ENCODE results near the gene ZCWPW1.

ZCWPW1 gene

DNA sequence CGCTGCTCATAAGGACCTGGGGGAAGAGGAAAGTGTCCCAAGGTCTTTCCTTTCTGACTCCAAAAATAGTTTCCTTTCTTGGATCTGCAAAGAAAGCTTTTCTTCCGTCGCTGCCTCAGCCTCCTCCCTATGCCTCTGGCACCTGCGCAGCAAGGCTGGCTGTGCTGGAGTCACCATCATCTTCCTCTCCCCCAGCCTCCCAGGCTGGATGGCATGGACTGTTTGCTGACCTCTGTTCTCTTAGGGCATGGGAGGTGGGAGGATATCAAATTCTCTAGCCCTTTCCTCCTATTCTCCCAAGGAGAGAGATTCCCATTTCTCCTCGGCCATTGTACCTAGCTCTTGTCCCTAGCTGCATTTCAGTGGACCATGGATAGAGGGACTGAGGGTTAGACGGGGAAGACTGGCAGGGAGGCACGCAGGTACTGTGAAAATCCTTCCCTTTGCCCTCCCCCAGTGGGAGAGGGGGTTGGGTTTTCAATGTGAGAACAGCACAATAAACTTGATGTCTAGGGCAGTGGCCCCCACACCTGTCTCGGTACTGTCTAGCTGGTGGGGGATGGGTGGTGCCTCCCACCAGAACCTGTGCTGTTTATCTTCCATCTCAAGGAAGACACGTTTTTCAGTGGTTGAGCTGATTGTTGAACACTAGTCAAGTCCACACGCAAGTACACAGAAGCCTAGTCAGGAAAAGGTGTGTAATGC, 5.2 kb upstream of the ZCWPW1 start:
- in situ Hi-C loops (cut with MboI; ENCODE audit: low sequenced_read_pairs): no loop called here

DNA sequence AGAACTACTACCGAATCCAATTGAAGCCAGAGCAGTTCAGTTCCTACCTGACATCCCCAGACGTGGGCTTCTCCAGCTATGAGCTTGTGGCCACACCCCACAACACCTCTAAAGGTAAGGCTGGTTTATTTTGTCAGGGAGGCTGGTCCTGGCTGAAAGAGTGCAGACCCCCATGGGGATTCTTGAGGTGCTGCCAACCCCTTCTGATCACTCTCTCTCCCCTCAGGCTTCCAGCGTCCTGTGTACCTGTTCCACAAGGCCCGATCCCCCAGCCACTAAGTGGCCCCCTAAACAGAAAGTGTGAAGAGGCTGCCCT, 4.7 kb upstream of the ZCWPW1 start:
- in situ Hi-C loops (cut with MboI; ENCODE audit: low sequenced_read_pairs): no loop called here

DNA sequence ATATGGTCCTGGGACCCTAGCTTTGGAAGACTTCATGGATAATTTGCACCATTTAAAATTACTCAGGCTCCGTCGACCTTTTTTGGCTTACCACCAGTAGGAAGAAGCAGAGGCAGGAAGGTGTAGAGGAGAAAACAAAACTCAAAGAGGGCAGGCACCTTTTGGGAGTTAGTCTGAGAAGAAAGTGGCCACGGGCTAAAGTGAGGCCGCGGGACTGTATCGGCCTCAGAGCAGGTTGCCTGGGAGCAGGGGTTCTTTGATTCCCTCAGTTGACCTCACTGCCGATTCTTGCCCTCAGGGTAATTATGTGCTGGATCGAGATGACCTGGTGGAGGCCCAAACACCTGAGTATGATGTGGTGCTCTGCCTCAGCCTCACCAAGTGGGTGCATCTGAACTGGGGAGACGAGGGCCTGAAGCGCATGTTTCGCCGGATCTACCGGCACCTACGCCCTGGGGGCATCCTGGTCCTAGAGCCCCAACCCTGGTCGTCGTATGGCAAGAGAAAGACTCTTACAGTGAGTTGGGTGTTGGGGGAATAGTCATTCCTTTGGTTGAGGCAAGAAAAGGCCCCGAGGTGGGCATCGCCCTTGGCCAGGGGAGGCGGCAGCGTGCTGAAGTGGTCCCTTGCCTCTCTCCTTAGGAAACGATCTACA, 4.2 kb upstream of the ZCWPW1 start:
- in situ Hi-C loops (cut with MboI; ENCODE audit: low sequenced_read_pairs): no loop called here

DNA sequence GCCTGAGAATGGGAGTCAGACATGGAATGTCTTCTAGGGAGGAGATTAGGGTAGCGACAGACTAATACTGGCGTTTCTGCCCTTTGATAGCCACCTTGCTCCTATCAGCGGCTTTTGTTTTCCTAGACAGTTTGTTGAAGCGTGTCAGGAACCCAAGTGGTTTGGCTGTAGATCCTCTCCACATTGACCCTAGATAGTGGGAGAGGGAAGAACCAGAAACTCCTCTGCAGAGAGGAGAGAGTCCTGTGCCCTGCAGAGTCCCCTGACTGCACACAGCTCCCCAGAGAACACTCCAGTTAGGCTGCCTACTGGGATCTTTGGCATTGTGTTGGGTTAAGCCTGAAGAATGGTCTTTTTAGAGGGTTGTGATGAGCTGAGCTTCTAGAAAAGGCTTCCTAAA, 3.5 kb upstream of the ZCWPW1 start:
- in situ Hi-C loops (cut with MboI; ENCODE audit: low sequenced_read_pairs): no loop called here

DNA sequence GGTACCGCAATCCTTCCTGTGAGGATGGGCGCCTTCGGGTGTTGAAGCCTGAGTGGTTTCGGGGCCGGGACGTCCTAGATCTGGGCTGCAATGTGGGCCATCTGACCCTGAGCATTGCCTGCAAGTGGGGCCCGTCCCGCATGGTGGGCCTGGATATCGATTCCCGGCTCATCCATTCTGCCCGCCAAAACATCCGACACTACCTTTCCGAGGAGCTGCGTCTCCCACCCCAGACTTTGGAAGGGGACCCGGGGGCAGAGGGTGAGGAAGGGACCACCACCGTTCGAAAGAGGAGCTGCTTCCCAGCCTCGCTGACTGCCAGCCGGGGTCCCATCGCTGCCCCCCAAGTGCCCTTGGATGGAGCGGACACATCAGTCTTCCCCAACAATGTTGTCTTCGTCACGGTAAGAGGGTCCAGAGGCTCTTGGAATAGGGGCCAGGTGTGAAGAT, 2.8 kb upstream of the ZCWPW1 start:
- in situ Hi-C loops (cut with MboI; ENCODE audit: low sequenced_read_pairs): no loop called here

DNA sequence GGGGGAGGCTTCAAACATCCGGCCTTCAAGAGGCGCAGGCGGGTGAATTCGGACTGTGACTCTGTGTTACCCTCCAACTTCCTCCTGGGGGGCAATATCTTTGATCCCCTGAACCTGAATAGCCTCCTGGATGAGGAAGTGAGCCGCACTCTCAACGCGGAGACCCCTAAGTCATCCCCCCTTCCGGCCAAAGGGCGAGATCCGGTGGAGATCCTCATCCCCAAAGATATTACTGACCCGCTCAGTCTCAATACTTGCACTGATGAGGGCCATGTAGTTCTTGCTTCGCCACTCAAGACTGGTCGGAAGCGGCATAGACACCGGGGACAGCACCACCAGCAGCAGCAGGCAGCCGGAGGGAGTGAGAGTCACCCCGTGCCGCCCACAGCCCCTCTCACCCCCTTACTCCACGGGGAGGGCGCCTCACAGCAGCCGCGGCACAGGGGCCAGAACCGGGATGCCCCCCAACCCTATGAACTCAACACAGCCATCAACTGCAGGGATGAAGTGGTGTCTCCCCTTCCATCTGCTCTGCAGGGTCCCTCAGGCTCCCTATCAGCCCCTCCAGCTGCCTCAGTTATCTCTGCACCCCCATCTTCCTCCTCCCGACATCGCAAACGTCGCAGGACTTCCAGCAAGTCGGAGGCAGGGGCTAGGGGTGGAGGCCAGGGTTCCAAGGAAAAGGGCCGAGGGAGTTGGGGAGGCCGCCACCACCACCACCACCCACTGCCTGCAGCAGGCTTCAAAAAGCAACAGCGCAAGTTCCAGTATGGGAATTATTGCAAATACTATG, 2.2 kb upstream of the ZCWPW1 start:
- in situ Hi-C loops (cut with MboI; ENCODE audit: low sequenced_read_pairs): no loop called here

DNA sequence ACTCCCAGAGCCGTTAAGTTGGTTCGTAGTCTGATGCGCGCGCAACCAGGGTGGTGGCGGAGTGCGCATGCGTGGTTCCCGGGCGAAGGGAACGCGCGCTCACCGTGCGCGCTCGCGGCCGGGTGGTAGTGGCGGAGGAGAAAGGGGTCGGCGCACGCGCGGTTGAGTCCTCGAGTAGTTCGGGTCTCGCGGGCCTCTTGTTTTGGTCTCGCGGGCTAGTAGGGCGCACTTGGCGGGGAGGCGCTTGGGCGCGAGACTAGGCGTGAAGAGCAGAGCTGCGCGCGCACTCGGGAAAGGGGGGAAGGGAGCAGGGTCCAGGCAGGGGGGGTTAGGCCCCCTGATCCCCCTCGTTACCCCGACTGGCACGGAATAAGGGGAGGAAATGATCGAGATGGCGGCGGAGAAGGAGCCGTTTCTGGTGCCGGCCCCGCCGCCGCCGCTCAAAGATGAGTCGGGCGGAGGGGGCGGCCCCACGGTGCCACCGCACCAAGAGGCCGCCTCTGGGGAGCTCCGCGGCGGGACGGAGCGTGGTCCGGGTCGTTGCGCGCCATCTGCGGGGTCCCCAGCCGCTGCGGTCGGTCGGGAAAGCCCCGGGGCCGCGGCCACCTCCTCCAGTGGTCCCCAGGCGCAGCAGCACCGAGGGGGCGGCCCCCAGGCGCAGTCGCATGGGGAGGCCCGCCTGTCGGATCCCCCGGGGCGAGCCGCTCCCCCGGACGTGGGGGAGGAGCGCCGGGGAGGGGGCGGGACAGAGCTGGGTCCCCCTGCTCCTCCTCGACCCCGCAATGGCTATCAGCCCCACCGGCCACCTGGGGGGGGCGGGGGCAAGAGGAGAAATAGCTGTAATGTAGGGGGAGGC, 1.4 kb upstream of the ZCWPW1 start, which contains the start of gene MEPCE:
Gene MEPCE, plus strand, starts transcription at position 195 of the 856 bp plus-strand sequence. Its CDS starts 188 bp downstream, at position 383.
- in situ Hi-C loops (cut with MboI; ENCODE audit: low sequenced_read_pairs): no loop called here

DNA sequence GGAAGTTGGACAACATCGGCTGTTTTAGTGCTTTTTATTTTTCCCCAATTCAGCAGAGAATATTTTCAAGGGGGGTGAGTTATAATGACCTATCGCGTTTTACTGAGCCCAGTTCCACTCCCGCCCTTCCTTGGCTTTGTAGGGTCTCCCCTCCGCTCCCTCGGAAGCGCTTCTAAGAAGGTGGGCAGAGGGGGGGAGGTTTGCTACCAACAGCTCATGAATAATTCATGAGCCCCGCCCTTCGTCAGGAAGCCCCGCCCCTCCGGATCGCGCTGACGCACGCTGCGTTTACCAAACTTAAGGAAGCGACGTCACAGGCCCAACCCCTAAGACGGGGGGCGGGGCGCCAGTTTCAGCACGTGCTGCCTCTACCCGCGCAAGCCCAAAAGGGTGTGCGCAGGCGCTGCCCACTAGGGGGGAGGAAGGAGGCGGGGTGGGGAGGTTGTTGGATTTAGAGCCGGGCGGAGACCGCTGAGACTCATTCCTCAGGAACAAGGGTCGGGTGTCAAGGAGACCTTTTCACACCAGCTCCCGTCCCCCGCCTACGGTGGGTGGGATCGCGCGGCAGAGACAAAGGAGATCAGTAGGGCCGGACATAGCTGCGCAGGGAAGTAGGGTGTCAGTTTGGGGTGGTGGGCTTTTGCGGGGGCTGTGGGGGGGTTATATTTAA, 599 bp upstream of the ZCWPW1 start:
- in situ Hi-C loops (cut with MboI; ENCODE audit: low sequenced_read_pairs): no loop called here

DNA sequence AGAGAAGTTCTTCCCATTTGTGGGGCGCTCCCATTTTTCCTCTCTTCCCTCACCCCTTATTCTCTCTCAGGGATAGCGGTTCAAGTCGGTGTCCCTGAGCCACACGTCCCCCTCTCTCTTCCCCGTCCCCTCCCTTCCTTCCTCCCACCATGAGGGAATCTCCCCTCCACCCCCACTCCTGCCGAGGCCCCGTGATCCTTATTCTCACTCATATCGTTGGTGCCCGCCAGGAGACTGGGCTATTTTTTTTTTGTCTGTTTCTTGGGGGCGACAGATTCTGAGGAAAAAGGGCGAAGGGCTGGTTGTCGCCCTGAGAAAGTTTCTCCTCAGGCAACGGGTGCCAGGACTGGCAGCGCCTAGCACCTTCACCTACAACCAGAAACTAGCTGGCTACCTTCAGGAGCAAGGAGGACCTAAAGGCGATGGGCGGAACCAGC, 723 bp downstream of the ZCWPW1 start:
- in situ Hi-C loops (cut with MboI; ENCODE audit: low sequenced_read_pairs): no loop called here

DNA sequence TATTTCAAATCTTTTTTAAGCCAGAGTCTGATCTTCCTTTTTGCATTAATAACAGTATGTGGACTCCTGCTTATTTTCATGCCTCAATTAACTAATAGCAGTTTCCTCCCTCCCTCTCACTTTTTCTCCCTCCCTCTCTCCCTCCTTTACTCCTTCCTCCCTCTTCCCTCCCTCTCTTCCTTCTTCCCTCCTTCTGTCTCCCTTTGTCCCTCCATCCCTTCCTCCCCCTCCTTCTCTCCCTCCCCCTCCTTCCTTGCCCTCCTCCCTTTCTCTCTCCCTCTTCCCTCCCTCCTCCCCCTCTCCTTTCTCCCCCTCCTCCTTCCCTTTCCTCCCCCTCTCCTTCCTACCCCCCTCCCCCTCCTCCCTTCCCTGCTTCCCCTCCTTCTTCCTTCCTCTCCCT, 2.0 kb downstream of the ZCWPW1 start:
- in situ Hi-C loops (cut with MboI; ENCODE audit: low sequenced_read_pairs): no loop called here

DNA sequence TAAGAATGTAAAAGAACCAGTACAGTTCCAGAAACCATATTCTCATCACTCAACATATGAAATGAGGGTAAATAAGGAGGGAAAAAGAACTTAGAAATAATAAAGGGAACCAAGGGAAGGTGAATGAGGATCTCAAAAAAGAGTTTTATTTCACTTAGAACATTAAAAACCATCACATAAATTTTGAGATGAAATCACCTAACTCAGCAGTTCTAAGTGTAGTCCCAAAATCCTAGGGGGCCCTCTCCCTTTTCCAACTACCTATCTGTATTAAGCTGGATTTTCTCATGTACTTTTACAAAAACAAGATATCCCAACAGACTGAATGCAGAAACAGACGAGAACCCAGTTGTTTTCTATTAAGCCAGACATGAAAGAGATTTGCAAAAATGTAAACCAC, 3.2 kb downstream of the ZCWPW1 start:
- in situ Hi-C loops (cut with MboI; ENCODE audit: low sequenced_read_pairs): no loop called here

DNA sequence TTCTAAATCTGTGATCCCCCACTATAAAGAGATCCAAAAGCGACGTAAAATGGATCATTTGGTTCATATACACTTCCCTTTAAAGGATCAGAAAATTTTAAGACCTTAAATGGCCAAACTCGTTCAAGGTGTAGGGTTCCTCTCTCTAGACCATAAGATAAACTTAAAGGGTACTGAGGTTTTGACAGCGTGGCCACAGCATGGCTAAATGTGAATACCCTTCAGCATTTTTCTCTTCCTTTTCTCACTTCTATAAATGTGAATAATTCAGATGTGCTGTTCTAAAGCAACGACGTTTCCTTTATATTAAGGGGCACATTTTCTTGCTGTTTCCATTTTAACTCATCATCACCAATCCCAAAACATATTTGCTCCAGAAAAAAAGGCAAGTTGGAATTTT, 5.2 kb downstream of the ZCWPW1 start:
- in situ Hi-C loops (cut with MboI; ENCODE audit: low sequenced_read_pairs): no loop called here

DNA sequence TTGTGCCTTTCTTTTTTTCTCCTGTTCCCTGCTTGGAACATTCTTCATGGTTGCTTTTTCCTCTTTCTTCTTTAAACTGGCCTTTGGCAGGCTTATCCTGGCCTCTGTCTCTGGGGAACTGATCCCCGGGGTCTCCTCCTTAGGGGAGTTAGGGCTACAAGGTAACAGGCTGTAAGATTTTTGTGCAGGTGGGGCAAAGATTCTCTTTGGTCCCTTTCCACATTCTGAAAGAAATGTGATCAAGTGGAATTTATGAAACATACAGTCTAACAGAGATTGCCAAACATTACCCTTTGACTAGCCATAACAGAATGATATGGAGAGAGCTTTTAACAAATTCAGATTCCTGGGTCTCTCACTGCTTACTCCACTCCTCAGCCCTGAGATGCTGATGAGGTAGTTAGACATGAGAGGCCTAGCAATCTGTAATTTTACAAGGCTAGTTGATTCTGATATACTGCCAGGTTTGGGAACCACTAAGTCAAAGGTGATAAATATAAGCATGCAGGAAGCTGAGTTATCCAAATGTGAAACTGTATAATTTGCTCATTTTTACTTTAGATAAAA, 8.8 kb downstream of the ZCWPW1 start:
- in situ Hi-C loops (cut with MboI; ENCODE audit: low sequenced_read_pairs): no loop called here

DNA sequence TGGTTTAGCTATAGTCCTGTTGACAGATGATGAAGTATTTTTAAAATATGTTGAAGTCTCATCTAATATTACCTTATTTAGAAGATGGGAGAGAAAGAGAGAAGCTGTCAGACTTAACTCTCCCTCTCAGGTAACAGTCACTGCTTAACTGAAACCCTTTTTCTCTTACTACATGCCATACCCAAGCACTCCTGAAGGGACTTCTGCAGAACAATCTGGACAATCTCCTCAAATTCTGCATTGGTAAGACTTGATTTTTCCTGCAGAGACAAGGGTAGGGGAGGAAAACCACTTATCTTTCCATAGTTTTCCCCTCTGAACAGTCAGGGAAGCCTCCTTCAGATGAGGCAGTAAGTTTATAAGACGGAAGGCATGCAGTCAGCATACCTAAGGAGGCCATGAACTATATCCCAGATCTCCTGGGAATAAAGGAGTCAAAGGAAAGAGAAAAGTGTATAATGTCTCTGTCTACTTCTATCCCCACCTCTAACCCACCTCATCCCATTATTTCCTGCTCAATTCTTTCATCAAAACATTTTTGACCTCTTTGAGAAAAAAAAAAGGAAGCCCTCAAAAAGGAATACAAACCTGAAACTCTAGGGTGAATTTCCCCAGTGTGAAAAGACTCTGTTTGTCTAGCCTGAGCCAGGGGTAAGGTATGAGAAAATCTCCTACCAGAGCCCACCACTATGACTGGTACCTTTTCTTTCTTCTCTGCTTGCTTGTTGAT, 9.4 kb downstream of the ZCWPW1 start:
- in situ Hi-C loops (cut with MboI; ENCODE audit: low sequenced_read_pairs): no loop called here

DNA sequence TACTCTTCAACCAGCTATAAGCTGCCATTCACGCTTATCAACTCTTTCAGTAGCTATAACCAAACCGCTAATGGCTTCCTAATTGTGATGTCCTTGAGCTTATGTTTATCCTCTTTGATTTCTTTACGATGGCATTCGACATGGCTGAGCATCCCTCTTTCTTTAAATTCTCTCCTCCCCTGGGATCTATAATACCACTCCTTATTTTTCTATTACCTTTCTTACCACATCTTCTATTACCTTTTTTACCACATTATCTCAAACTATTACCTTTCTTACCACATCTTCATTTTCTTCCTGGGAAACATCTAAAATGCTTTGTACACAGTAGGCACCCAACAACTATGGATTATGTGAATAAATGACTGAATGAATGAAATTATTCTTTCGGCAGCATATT, 13.1 kb downstream of the ZCWPW1 start:
- in situ Hi-C loops (cut with MboI; ENCODE audit: low sequenced_read_pairs): no loop called here

DNA sequence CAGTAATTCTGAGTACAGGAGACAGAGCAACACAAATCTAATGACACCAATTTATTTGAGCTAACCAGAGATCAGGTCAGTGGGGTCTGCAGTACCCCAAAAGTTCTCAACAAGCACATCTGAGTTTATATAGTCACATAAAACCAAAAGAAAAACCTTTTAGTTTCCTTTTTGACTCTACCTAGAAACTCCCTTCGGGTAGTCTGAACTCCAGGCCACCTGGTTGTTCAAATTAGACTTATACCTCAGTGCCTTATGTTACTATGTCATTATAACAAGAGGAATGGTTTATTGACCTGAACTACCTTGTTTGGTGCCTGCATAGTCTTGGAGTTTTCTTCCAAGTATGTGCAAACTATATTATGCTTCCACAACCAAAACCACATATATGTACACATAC, 14.6 kb downstream of the ZCWPW1 start:
- in situ Hi-C loops (cut with MboI; ENCODE audit: low sequenced_read_pairs): no loop called here

DNA sequence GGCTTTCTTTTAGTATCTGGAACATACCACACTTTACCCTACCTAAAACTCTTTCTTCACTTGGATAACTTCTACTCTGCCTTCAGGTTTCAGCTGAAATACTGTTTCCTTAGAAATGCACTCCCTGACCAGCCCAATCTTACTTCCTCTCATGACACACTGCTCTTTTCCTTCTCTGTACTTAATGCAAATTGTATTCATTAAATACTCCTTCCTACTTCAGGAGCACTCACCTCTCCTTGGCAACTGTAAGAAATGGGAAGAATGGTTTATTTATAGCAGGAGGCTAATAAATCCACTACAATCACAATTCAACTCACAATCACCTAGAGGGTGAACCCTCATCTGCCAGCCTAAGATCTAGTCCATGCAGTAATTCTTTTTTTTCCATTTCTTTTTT, 15.2 kb downstream of the ZCWPW1 start:
- in situ Hi-C loops (cut with MboI; ENCODE audit: low sequenced_read_pairs): no loop called here

DNA sequence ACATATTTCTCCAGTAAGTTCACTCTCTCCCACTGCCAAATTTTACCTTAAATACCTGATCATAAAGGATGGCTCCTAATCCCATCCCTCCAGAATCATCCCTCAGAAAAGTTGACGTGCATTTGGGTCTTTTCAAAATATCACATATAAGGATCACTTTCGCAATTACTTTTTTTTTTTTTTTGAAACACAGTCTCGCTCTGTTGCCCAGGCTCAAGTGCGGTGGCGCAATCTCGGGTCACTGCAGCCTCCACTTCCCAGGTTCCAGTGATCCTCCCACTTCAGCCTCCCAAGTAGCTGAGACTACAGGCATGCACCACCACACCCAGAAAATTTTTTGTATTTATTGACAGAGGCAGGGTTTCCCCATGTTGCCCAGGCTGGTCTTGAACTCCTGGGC, 17.4 kb downstream of the ZCWPW1 start:
- in situ Hi-C loops (cut with MboI; ENCODE audit: low sequenced_read_pairs): no loop called here
